HG03060 (cell line): ENCODE measurements around the gene MAGI1.
"Not testable (repeated sequence)": the region's sequence is repeated elsewhere in the genome, so short reads cannot be mapped to it uniquely, and the experiment has no call there.

ENCODE experiments used
- ATAC-seq: cut with Tn5 transposase; IDR thresholded peaks from one replicate; pipeline ENCODE4 v1.9.1; 2021; ENCODE audit warnings: low read depth, moderate number of reproducible peaks; ENCODE audit not compliant: unreplicated experiment

MAGI1 gene

DNA sequence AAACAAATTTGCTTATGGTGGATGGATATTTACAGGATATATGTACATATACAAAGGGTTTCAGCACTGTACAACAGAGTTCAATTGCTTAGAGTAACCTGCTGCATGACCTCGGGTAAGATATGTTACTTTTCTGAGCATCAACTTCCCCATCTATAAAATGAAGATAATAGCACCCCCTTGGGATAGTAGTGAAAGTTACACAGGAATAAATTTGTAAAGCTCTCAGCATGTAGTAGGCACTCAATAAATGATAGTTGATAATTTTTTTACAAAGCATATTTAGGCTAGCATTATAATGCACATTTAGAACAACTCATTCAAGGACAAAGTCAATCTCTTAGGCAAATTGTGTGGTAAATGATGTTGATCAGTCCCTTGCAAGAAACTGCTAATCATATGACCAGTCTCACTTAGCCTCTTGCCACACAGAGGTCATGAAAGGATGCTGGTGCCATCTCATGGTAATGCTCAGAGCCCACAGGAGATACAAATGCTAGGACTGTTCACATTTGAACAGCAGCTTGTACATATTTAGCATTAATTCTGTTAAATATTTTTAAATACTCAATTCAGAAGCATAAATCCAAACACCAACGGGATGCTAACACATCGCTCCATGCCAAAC lies 123.9 kb downstream of the MAGI1 start:
- no peak for ATAC-seq

- ATAC-seq: no peak
Observed at GRCh38 chr3:65914032-65914739, 124.5 kb downstream of the MAGI1 start.

DNA sequence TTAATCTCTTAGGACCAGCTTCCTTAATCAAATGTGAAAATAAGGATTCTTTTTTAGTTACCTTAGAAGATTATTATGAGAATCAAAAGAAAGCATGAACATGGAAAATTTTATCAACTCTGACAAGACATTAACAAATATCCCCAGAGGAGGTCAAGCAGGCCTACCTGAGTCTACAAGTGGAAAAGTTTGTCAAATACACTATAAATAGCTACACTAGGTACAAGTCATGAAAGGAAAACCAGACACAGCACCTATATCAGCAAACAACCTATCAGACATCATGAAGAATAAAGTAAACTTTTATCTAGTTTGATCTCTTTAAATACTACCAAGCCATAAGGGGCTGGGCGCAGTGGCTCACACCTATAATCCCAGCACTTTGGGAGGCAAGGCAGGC lies 126.1 kb downstream of the MAGI1 start:
- no peak for ATAC-seq

- ATAC-seq: no peak
Observed at GRCh38 chr3:65908588-65908987, 130.1 kb downstream of the MAGI1 start.

GRCh38 chr3:65907232-65908130 lies 131.2 kb downstream of the MAGI1 start:
- no peak for ATAC-seq

- no peak for ATAC-seq
Observed at GRCh38 chr3:65905771-65906170, 132.9 kb downstream of the MAGI1 start.

DNA sequence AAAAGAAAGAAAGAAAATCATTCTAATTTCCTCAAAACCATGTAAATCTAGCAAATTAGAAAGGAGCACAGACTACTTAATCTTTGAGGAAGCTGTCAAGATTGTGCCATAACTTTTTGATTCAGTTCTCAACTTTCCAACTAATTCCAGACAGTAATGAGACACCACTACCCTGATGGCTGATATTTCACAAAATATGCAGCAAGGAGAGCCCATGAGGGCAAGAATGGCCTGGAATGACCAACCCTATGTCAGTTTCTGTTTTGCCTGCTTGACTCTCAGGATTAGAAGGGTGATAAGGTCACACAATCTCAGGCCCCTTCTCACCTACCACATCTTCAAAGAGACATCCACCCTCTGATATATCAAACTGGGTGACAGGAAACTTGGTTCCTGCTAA lies 134.7 kb downstream of the MAGI1 start:
- ATAC-seq: no peak

DNA sequence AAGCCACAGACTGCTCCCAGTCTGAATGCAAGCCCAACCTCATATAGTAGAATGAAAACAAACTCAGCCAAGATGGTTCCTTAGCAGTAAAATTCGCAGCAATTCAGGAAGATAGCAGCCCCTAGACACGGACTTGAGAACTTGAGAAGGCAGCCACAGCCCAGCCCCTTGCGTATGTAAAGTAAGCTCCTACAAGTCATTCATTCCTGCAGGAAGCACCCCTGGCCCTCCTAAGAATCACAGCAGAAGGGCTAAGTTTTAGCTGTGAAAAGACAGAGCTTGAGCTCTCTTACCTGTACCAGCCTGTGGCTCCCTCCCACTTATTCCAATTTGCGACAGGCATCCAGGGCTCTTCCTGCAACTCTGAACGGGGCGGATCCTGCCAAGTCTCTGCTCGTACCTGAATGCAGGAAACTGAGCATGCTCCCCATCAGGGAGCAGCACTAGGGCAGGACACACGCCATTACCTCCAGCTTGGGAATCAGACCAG lies 136.4 kb downstream of the MAGI1 start:
- ATAC-seq: no peak

- no peak for ATAC-seq
Observed at GRCh38 chr3:65901226-65901625, 137.5 kb downstream of the MAGI1 start.

GRCh38 chr3:65899226-65899625 lies 139.5 kb downstream of the MAGI1 start:
- ATAC-seq: no peak

- no peak for ATAC-seq
Observed at GRCh38 chr3:65897766-65898165, 141.0 kb downstream of the MAGI1 start.

- no peak for ATAC-seq
Observed at GRCh38 chr3:65896321-65896720, 142.4 kb downstream of the MAGI1 start.

DNA sequence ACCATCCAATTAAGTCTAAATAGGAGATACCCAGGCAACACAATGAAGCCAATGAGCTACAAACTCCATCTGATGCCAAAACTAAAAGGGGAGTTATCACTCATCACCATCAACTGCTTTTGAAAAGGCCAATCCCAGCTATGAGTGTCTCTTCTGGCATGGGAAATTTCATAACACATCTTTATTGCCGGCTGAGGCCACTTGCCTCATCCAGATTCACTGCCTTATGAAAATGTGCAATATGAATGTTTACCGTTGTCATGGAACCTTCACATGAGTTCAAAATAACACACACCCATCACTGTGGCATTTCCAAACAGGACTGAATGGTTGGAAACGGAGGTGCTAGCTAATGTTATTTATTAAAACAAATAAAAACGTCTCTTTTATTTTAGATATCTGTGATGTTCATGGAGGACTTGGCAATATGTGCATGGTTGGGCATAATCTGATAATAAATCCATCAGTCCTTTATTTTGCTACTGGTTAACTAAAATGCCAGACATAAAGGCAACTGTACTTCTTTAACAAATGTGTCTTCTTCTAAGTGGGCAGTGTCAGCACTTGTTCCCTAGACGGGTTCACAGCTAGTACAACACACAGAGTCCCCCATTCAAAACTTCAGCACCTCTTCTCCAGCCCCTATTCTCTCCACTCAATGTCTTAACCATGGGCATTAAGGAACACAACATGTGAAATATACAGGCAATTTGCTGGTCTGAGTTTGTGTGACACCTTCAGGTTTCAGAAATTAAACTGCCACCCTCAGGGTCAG lies 143.9 kb downstream of the MAGI1 start:
- ATAC-seq: no peak

DNA sequence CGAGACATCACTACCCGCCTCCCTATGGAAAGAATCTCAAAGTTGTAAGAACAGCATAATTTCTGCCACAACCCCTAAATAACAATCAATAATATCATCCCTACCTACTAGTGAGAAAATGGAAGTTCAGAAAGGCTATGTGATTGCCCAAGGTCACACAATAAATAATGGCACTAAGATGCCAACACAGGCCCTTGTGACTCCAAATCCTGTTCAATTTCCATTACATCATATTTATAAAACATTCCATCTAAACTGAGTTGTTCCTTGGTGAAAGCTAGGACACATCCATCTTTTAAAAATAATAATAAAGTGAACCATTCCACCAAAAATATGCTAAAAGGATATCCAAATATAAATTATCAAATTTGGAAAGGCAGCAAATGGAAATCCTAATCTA lies 144.6 kb downstream of the MAGI1 start:
- ATAC-seq: no peak

DNA sequence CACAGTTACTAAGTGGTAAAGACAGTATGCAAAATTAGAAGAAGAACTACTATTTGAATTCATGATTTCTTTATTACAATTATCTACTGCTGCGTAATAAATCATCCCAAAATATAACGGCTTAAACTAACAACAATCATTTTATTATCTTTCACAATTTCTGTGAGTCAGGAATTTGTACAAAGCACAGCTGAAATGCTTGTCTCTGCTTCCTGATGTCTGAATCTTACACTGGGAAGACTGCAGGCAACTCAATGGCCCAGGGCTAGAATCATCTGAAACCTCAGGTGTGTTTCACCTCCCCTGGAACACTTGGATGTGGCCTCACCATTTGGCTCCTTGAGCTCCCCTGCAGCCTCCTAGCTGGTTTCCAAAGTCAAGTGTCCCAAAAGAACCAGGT lies 145.1 kb downstream of the MAGI1 start:
- ATAC-seq: no peak

DNA sequence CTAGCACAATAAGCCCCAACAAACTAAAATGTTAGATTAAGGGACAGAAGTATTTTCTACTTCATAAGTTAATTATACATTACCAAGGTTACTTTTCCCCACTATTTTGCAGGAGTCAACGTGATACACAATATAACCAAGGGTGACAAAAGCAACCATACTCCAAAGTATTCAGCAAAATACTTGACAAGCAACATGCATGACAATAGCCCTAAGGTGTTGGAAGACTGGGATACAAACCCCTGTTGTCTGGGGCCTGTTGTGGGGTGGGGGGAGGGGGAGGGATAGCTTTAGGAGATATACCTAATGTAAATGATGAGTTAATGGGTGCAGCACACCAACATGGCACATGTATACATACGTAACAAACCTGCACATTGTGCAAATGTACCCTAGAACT lies 147.2 kb downstream of the MAGI1 start:
- not testable (repeated sequence) for ATAC-seq

- no peak for ATAC-seq
Observed at GRCh38 chr3:65890328-65890727, 148.4 kb downstream of the MAGI1 start.

DNA sequence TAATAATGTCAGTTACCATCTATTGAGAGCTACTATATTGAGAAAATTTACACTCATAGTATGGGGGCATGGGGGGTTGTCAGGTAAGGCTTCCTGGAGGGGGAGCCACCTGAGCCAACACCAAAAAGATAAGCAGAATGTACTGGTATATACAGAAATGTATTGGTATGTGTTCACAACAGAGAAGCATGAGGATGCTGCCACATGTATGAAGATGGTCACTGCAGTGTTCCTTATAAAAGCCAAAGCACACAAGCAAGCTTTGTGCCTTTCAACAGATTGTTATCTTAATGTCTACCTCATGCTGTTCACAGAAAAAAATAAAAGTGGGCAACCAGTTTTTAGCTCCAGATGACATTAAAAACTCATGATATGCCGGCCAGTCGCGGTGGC lies 149.0 kb downstream of the MAGI1 start:
- no peak for ATAC-seq

GRCh38 chr3:65888980-65889706 lies 149.6 kb downstream of the MAGI1 start:
- ATAC-seq: no peak

- no peak for ATAC-seq
Observed at GRCh38 chr3:65888196-65888595, 150.5 kb downstream of the MAGI1 start.
